Choroid plexus epithelial cell (primary cell): ENCODE measurements around the gene SLC29A3.

Source experiments
- DNase-seq: peaks from one replicate; pipeline ENCODE4 v3.0.0-alpha.2; 2010; ENCODE audit warnings: low read depth
- H3K4me3 ChIP-seq: 2 replicates; pipeline ENCODE4 v1.5.1; 2011; ENCODE audit warnings: low read depth, mild to moderate bottlenecking, control low read depth, low read length, moderate library complexity
- TF ChIP-seq, protein P1 (sequence below): conservative IDR thresholded peaks from 2 replicates; pipeline ENCODE4 v1.5.1; 2011; ENCODE audit warnings: low read depth, mild to moderate bottlenecking, control low read depth, inconsistent platforms, low read length, moderate library complexity

SLC29A3 gene

GRCh38 chr10:71361581-71361980, 42.5 kb downstream of the SLC29A3 start:
- TF ChIP-seq, protein P1, sequence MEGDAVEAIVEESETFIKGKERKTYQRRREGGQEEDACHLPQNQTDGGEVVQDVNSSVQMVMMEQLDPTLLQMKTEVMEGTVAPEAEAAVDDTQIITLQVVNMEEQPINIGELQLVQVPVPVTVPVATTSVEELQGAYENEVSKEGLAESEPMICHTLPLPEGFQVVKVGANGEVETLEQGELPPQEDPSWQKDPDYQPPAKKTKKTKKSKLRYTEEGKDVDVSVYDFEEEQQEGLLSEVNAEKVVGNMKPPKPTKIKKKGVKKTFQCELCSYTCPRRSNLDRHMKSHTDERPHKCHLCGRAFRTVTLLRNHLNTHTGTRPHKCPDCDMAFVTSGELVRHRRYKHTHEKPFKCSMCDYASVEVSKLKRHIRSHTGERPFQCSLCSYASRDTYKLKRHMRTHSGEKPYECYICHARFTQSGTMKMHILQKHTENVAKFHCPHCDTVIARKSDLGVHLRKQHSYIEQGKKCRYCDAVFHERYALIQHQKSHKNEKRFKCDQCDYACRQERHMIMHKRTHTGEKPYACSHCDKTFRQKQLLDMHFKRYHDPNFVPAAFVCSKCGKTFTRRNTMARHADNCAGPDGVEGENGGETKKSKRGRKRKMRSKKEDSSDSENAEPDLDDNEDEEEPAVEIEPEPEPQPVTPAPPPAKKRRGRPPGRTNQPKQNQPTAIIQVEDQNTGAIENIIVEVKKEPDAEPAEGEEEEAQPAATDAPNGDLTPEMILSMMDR: no peak
- DNase-seq: no peak
- no peak overlapping the region for H3K4me3 ChIP-seq

DNA sequence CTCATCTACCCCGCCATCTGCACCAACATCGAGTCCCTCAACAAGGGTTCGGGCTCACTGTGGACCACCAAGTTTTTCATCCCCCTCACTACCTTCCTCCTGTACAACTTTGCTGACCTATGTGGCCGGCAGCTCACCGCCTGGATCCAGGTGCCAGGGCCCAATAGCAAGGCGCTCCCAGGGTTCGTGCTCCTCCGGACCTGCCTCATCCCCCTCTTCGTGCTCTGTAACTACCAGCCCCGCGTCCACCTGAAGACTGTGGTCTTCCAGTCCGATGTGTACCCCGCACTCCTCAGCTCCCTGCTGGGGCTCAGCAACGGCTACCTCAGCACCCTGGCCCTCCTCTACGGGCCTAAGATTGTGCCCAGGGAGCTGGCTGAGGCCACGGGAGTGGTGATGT, 43.1 kb downstream of the SLC29A3 start:
- no peak overlapping the region for H3K4me3 ChIP-seq
- TF ChIP-seq, protein P1: no peak
- DNase-seq: no peak

DNA sequence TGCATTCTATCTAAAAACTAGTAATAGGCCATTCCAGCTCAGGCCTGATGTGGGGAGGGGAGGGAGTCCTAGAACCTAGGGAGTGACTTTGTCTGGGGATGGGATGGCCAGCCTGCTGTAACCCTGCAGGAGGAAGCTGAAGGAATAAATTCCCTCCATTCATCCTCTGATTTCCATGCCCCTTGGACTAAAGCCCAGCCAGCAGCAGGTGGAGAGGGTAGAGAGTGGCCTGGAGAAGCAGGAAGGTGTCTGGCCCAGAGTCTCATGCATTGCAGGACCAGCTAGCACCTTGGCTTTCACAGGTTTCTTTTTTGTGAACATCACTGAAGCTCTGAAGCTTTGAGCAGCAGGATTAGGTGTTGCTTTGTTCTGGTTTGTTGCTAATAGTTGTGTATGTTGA, 44.9 kb downstream of the SLC29A3 start:
- no peak overlapping the region for H3K4me3 ChIP-seq
- TF ChIP-seq, protein P1: no peak
- no peak for DNase-seq

GRCh38 chr10:71365366-71365765, 46.3 kb downstream of the SLC29A3 start:
- H3K4me3 ChIP-seq: no peak overlapping the region
- DNase-seq: no peak
- TF ChIP-seq, protein P1: no peak

DNA sequence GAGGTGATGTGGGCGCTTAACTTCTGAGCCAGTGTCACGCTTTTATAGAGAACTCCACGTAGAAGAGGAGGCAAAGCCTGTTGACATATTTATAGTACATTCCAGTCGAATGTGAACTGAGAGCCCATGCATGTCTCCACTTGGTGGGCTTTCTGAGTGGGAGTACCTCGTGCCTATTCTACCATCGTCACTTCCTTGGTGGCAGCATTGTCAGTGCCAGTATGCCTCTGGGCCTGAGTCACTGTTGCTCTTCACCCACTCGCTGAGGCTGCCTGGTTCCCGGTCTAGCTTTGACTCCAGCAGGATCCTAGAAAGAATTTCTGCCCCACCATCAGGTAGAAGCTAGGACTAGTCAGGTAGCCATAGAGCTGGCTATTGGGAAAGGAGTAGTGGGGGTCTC, 47.6 kb downstream of the SLC29A3 start:
- TF ChIP-seq, protein P1: no peak

DNA sequence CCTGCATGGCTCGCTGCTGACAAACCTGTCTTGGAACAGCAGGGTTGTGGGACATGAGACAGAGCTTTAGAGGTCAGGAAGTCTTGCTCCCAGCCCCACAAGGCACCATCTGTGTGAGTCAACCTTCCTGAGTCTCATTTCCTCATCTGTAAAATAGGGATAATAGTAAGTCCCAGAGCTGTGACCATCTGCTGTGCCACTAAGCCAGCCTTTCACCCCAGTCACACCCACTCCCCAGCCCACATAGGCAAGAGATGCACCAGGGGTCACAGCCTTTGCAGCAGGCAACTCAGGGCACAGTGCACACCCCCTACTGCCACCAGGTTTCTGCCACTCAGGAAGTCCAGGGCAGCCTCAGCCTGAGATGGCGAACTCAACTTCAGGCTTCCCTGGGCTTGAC, 48.2 kb downstream of the SLC29A3 start:
- TF ChIP-seq, protein P1: no peak
- no peak overlapping the region for H3K4me3 ChIP-seq
- no peak for DNase-seq

More for the DNA sequence above, 47.6 kb downstream of the SLC29A3 start:
- H3K4me3 ChIP-seq: no peak overlapping the region
- no peak for DNase-seq

DNA sequence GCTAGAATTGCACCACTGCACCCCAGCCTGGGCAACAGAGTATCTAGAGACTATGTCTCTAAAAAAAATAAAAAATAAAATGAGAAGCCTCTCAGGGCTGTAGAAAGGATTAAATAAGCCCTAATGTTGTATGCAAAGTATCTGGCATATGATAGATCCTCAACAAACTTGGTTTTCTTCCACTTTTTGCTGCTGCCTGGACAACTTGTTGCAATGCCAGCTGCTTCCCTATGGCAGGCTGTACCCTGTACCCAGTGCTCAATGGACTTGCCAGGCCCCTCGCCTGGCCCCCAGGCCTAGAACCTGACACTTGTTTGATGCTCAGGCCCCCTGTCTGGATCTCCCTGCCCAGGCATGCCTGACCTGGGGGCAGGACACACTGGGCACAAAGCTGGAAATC, 49.1 kb downstream of the SLC29A3 start:
- no peak overlapping the region for H3K4me3 ChIP-seq
- DNase-seq: no peak
- TF ChIP-seq, protein P1: no peak
